Measurements from ENCODE around the gene HERC6.
"Not testable (repeated sequence)": the region's sequence is repeated elsewhere in the genome, so short reads cannot be mapped to it uniquely, and the experiment has no call there.

Gene HERC6

GRCh38 chr4:88390128-88390527 is 11.5 kb downstream of the HERC6 start:
- no peak for DNase-seq (ENCODE audit: low spot score)

GRCh38 chr4:88391703-88392102 is 13.1 kb downstream of the HERC6 start:
- no peak for DNase-seq (ENCODE audit: low spot score)

- no peak for DNase-seq (ENCODE audit: low spot score)
Measured at GRCh38 chr4:88396681-88397080, 18.0 kb downstream of the HERC6 start.

GRCh38 chr4:88398381-88398780 is 19.7 kb downstream of the HERC6 start:
- no peak for DNase-seq (ENCODE audit: low spot score)

- no peak for DNase-seq (ENCODE audit: low spot score)
Measured at GRCh38 chr4:88409206-88409605, 30.6 kb downstream of the HERC6 start.

- DNase-seq (ENCODE audit: low spot score): no peak
Measured at GRCh38 chr4:88409789-88410188, 31.1 kb downstream of the HERC6 start.

- DNase-seq (ENCODE audit: low spot score): no peak
Measured at GRCh38 chr4:88411491-88412096, 32.9 kb downstream of the HERC6 start.

- no peak for DNase-seq (ENCODE audit: low spot score)
Measured at GRCh38 chr4:88413801-88414200, 35.1 kb downstream of the HERC6 start.

GRCh38 chr4:88414755-88415154 is 36.1 kb downstream of the HERC6 start:
- no peak for DNase-seq (ENCODE audit: low spot score)

- DNase-seq (ENCODE audit: low spot score): no peak
Measured at GRCh38 chr4:88415982-88416381, 37.3 kb downstream of the HERC6 start.

GRCh38 chr4:88418411-88418810 is 39.8 kb downstream of the HERC6 start:
- DNase-seq (ENCODE audit: low spot score): no peak

- no peak for DNase-seq (ENCODE audit: low spot score)
Measured at GRCh38 chr4:88419874-88420273, 41.2 kb downstream of the HERC6 start.

GRCh38 chr4:88420844-88421243 is 42.2 kb downstream of the HERC6 start:
- DNase-seq (ENCODE audit: low spot score): no peak

GRCh38 chr4:88422403-88422802 is 43.8 kb downstream of the HERC6 start:
- no peak for DNase-seq (ENCODE audit: low spot score)

GRCh38 chr4:88429401-88429800 is 50.7 kb downstream of the HERC6 start:
- no peak for DNase-seq (ENCODE audit: low spot score)

GRCh38 chr4:88435987-88436693 is 57.5 kb downstream of the HERC6 start:
- no peak for DNase-seq (ENCODE audit: low spot score)

- DNase-seq (ENCODE audit: low spot score): not testable (repeated sequence)
Measured at GRCh38 chr4:88437873-88438272, 59.2 kb downstream of the HERC6 start.

GRCh38 chr4:88439161-88439760 is 60.6 kb downstream of the HERC6 start:
- no peak for DNase-seq (ENCODE audit: low spot score)

GRCh38 chr4:88440146-88440545 is 61.5 kb downstream of the HERC6 start:
- no peak for DNase-seq (ENCODE audit: low spot score)

GRCh38 chr4:88441696-88442095 is 63.0 kb downstream of the HERC6 start:
- no peak for DNase-seq (ENCODE audit: low spot score)

GRCh38 chr4:88442689-88443191 is 64.1 kb downstream of the HERC6 start:
- no peak for DNase-seq (ENCODE audit: low spot score)

- no peak for DNase-seq (ENCODE audit: low spot score)
Measured at GRCh38 chr4:88443486-88443885, 64.8 kb downstream of the HERC6 start.

GRCh38 chr4:88445252-88445651 is 66.6 kb downstream of the HERC6 start:
- DNase-seq (ENCODE audit: low spot score): no peak
